ENCODE data around the gene CCDC117.

- TF ChIP-seq POLR2A (IDR thresholded peaks at IDR 0.05), result no peak
- no peak for TF ChIP-seq CTCF (IDR thresholded peaks at IDR 0.05 in 4 of 5, conservative IDR thresholded peaks at IDR 0.05 in 1 of 5)
Measured at GRCh38 chr22:28815111-28815510, 42.6 kb downstream of the CCDC117 start.
